NCI-H2029 treated with DMSO at 0.1 percent for 48 hours (cell line): ENCODE measurements around the gene DROSHA.

Experiments
- DNase-seq: peaks from one replicate; lab custom pipeline; 2025; lab: John Stamatoyannopoulos, UW

DROSHA gene

GRCh38 chr5:31469886-31470285 lies 62.0 kb downstream of the DROSHA start:
- no peak for DNase-seq

DNA sequence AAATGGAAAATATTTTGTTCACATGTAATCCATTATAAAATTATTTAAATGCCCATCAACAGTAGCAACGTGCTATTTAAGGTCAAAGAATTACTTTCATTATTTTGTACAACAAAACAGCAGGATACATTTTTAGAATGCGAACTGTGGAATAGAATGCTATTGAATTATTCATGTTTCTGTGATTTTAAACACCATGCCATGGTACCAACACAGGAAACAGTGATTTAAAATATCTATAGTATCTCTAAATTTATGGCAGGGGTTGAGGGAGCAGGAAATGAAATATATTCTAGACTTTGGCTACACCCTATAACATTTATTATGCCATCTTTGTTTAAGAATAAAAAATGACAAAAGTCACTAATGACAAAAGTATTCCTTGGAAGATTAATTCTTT lies 62.4 kb downstream of the DROSHA start:
- DNase-seq = no peak

- no peak for DNase-seq
Measured at GRCh38 chr5:31465291-31465690, 66.6 kb downstream of the DROSHA start.

- DNase-seq = no peak
Measured at GRCh38 chr5:31464081-31464480, 67.8 kb downstream of the DROSHA start.

DNA sequence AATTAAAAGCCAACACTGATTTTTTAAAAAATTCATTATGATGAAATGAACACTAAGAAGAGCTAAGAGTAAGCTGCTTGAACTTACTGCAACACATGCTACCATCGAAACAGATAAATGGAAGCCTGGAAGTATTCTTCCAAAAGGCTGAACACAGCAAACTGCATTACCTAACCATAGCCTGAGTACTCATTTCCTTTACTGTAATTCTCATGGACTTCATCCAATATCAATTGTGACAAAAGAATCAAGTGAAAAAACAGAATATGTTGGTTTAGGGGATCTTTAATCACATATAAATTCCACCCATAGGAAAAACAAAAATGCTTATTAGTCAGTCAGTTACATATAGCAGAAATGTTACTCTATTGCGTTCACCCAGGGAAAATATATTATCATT lies 68.5 kb downstream of the DROSHA start:
- DNase-seq = no peak

- no peak for DNase-seq
Measured at GRCh38 chr5:31459594-31459993, 72.3 kb downstream of the DROSHA start.

DNA sequence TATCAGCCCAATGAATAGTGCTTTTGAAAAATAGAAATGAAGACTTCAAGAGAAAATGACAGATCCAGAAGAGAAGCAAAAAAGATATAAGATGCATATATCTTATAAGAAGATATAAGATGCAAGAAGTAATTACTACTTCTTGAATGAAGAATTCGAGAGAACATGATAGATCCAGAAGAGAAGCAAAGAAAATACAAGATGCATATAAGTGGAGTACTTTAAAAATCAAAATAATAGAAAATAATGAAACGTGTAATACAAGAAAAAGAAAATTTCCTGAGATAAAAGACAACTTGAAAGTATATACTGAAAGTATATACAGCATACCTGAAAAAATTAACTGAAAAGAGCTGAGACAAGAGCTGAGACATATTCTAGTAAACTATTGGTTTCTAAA lies 76.7 kb downstream of the DROSHA start:
- DNase-seq = no peak

DNA sequence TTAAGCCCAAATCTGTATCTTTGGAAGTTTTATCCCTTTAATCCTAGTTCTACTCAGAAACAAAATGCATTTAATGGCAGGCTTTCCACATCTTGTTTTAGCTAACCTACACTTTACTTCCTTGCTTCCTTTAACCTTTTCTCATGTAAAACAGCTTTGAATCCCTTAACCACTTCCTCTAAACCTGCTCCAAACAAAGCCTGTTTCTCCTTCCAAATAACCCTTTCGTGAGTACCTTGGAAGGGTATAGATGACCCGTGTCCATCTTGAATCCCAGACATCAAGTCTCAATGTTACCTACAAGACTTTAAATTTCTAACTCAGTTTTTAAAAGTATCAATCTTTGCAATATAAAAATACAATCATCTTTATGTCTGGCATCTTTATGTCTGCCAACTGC lies 78.4 kb downstream of the DROSHA start:
- no peak for DNase-seq

GRCh38 chr5:31452314-31452713 lies 79.6 kb downstream of the DROSHA start:
- DNase-seq = no peak

GRCh38 chr5:31449962-31450361 lies 81.9 kb downstream of the DROSHA start:
- no peak for DNase-seq

- no peak for DNase-seq
Measured at GRCh38 chr5:31449174-31449573, 82.7 kb downstream of the DROSHA start.

DNA sequence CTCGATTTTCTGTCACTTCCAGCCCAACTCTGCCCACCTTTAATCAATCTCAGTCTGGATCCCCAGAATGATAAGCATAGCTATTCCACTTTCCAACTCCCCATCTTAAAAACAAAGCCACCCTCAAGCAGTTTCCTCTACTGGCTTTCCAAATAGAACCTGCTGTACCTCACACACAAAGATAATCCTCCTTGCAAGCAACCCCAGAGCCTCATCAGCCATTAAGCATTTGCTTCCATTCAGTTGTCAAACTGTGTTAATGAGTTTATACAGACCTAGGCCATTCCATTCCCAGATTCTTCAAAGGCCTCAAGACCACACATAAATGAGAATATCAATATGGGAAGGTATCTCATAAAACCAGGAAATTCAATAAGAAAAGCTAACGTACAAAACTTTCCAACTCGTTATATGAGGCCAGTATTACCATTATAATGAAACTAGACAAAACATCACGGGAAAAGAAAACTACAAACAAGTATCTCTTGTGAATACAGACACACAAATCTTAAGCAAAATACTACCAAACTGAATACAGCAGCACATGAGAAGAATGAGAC lies 86.8 kb downstream of the DROSHA start:
- no peak for DNase-seq

DNA sequence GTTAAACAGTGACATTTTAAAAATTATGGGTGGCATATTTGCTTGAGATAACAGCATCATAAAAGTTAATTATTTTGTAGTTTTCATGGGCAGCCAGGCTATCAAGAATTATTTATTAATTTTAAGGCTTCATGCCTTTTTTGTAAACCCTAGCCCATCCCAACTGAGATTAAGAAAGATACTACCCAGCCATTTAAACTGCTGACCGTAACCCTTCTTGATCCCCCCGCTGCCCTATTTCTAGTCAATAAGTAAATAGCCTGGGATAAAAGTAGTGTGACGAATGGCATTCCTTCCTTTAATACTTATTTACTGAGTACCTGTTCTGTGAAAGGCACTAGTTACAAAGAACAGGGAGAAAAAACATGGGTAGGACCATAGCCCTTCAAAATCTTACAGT lies 88.3 kb downstream of the DROSHA start:
- DNase-seq = no peak

DNA sequence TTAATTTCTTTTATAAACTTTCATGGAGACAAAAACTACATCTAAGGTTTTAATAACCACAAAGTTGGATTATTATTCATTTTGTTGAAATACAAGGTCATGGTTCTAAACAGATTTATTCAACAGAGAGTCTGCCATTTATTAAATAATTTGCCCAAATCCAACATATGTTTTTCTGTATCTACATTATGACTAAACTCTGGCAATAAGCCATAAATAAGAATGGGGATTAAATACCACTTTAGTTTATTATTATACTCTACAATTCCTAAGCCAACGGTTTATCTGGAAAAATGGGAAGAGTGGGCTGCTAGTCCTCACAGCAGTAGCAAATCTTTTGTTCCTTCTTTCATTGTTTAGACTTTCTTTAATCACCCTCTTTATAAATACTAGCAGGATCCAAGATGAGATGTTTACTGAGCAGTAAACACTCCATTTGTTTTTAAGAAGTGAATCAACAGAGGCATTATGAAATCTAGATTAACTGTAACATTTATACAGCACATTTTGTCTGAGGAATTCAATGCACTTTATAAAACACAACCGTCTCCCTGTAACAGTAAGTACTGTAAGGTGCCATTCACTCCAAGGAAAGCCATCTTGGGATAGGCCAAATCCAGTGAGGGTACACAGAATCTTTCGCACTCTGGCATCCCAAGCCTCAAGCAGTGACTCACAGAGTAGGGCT lies 89.7 kb downstream of the DROSHA start:
- DNase-seq = no peak

- no peak for DNase-seq
Measured at GRCh38 chr5:31436851-31437250, 95.0 kb downstream of the DROSHA start.

GRCh38 chr5:31435730-31436129 lies 96.2 kb downstream of the DROSHA start:
- DNase-seq = no peak

GRCh38 chr5:31434898-31435297 lies 97.0 kb downstream of the DROSHA start:
- DNase-seq = no peak

- DNase-seq = no peak
Measured at GRCh38 chr5:31433229-31433628, 98.7 kb downstream of the DROSHA start.

DNA sequence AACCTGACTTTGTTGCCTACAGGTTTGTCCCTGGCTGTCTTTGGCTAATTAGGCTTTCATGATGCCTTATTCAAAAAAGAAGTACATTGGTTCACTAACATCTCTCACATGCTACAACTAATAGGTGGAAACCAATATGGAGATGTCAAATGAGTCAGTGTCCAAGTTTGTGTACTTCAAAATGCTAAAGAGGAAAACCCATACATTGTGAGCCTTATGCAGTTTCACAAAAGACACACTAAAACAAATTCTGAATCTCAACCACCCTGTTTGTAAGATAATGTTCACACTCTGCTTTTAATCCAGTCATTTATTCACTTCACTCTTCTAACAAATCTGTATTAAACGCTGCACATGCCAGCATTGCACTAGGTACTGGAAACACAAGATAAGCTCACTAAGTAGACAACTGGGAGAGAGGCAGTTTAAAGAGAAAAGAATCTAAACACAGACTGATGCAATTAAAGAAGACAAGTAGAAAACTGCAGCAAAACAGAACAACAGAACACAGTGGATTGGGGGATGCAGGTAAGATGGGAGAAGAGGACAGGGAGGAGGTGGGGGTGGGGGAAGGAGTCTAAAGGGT lies 104.1 kb downstream of the DROSHA start:
- DNase-seq = no peak

DNA sequence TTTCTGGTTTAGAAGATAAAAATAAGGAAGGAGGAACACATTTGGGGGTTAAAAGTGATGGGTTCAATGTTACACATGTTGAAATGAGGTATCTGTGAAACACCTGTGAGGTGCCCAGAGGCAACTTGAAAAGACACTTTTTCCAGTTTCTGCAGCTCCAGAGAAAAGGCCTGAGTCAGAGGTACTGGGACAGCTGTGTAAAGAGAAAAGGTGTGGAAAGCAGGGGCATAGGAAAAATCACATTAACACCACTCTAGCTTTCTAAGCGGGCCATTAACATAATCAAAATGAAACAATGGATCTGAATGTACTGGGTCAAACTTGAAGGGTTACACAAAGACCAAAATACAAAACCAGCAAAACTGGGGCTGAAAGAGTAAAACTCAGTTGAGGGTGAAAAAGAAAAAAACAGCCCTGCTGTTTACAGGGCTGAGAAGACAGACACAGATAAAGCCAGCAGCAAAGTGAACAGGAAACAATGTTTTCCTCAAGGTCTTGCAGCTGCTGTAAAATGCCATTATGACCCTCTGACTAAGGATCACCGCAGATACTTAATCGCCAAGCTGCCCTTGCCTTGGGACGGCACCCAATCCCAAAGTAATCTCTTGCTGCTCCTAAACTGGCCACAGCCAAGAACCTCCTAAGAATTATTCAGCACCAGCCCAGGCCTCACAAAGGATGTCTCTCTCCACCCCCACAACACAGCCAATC lies 104.7 kb downstream of the DROSHA start:
- DNase-seq = no peak

- no peak for DNase-seq
Measured at GRCh38 chr5:31421806-31422586, 109.9 kb downstream of the DROSHA start.

- no peak for DNase-seq
Measured at GRCh38 chr5:31417512-31417911, 114.4 kb downstream of the DROSHA start.
